LNCAP (cell line): Measurements from ENCODE around the gene ASIC3.

Source experiments
- TF ChIP-seq, protein P1 (sequence below): fragments of 450-650 bp; IDR thresholded peaks from 2 replicates; pipeline ENCODE4 v1.5.1; 2017; ENCODE audit warnings: mild to moderate bottlenecking

The ASIC3 gene

DNA sequence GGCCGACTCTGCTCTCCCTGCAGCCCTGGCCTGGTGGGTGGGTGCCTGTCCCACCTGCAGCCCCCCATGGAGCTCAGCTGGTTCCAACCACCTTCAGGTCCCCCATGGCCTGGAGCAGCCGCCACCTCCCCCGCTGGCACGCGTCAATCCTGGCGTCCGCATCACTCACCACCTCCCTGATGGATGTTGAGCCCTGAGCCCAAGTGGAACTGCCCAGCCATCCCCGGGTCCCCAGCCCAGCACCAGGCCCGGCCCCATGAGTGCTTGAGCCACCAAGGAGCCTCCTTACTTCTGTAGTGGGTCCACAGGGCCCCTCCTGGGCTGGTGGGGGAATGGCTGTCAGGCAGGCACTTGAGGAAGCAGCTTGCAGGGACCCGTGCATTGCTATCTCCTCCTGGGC, 52.6 kb downstream of the ASIC3 start:
- TF ChIP-seq, protein P1, sequence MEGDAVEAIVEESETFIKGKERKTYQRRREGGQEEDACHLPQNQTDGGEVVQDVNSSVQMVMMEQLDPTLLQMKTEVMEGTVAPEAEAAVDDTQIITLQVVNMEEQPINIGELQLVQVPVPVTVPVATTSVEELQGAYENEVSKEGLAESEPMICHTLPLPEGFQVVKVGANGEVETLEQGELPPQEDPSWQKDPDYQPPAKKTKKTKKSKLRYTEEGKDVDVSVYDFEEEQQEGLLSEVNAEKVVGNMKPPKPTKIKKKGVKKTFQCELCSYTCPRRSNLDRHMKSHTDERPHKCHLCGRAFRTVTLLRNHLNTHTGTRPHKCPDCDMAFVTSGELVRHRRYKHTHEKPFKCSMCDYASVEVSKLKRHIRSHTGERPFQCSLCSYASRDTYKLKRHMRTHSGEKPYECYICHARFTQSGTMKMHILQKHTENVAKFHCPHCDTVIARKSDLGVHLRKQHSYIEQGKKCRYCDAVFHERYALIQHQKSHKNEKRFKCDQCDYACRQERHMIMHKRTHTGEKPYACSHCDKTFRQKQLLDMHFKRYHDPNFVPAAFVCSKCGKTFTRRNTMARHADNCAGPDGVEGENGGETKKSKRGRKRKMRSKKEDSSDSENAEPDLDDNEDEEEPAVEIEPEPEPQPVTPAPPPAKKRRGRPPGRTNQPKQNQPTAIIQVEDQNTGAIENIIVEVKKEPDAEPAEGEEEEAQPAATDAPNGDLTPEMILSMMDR = no peak

DNA sequence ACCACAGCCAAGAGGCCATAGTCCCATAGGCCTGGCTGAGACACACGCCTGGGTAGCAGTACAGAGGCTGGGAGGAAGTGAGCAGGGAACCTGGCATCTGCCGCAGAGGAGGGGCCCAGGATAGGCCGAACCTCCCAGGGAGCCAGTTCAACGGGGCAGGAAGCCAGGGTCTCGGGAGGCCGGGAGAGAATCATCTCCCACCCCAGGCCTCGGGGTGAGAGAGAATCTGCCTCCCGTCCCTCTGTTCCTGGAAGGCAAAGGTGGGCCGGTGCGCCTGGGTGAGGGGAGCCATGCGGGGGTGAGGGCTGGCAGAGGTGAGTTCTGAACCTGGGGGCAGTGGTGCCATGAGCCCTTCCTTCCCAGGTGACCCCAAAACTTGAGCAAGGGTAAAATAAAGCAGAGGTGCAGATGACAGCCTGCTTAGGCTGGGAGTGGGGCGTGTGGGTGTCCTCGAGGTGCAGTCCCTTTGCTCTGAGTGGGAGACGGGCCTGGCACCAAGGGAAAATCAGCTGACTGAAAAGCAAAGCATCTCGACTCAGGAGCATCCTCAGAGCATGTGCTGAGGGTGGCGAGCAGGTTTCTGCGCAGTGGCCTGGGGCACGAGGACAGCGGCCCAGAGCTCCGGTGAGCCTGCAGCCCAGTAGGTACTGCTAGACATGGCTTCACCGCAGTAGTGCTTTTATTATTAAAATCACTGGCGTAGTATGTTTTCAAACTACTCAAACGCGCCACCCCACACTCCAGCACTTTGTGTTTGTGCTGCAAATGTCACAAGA, 53.5 kb downstream of the ASIC3 start:
- TF ChIP-seq, protein P1 = no peak
